Endothelial cell of umbilical vein (primary cell): ENCODE data around the gene CCDC73. TPM values are rescaled to one million over a fixed set of nuclear protein-coding genes. Genes with fewer than 3 reads are reported as not detected.

Experiments
- BruUV-seq: library from RNA; stranded (reverse); fragments of 400-500 nt; replicated peaks from 2 replicates; lab custom pipeline; 2021; lab: Mats Ljungman, UMichigan
- CTCF ChIA-PET: fragments of 300-600, 350-600 bp; sonication (Branson Sonifier 250); formaldehyde crosslinking; loops from one replicate; lab custom pipeline; 2021; ENCODE audit warnings: antibody characterized with exemption, inconsistent platforms; lab: Charles Lee
- POLR2A ChIA-PET: fragments of 300-600, 350-600 bp; sonication (Branson Sonifier 250); formaldehyde crosslinking; loops from one replicate; lab custom pipeline; 2021; ENCODE audit warnings: antibody characterized with exemption, inconsistent platforms; lab: Charles Lee
- DNase-seq: peaks from one replicate; pipeline ENCODE4 v3.0.0-alpha.2; 2011; ENCODE audit warnings: low read depth, low spot score
- FAIRE-seq: peaks from 2 replicates; lab custom pipeline; 2011; peaks lifted over from hg19 to GRCh38; lab: Jason Lieb, UNC
- H2AFZ ChIP-seq: 2 replicates; pipeline ENCODE4 v1.6.0; 2012; ENCODE audit warnings: low read depth, low read length, control low read depth, inconsistent platforms
- H3K27ac ChIP-seq: 2 replicates; pipeline ENCODE4 v1.5.1; 2011; ENCODE audit warnings: low read depth, mild to moderate bottlenecking, control low read depth, low read length, moderate library complexity; ENCODE audit not compliant: insufficient read depth
- H3K27me3 ChIP-seq, 2 experiments: 2 replicates each; pipeline versions ENCODE4 v1.6.0 to v1.6.1; 2011; ENCODE audit warnings: low read length in 2 of 2, mixed read lengths in 1 of 2; ENCODE audit not compliant: control insufficient read depth in 2 of 2, insufficient read depth in 2 of 2
- H3K36me3 ChIP-seq, 2 experiments: 2 replicates in 1 of 2; 3 replicates in 1 of 2; pipeline ENCODE4 v1.5.1; 2011; ENCODE audit warnings: low read length in 2 of 2, mild to moderate bottlenecking in 1 of 2, moderate library complexity in 1 of 2; ENCODE audit not compliant: control insufficient read depth in 2 of 2, insufficient read depth in 2 of 2; ENCODE audit errors: extremely low read depth in 1 of 2
- H3K4me1 ChIP-seq: 3 replicates; pipeline ENCODE4 v1.5.1; 2011; ENCODE audit warnings: mild to moderate bottlenecking, low read length; ENCODE audit not compliant: control insufficient read depth, insufficient read depth; ENCODE audit errors: extremely low read depth
- H3K4me2 ChIP-seq: 2 replicates; pipeline ENCODE4 v1.6.1; 2011; ENCODE audit warnings: low read length, control low read depth, mixed read lengths; ENCODE audit not compliant: insufficient read depth
- H3K4me3 ChIP-seq, 3 experiments: fragments of 200-600 bp in 1 of 3; sonication (generic), shearing (Covaris generic) in 1 of 3; replicated peaks in 1 of 3; 2 replicates each; pipeline ENCODE4 v1.5.1; 2011 to 2016; ENCODE audit warnings: control low read depth in 3 of 3, low read length in 3 of 3, mild to moderate bottlenecking in 2 of 3, inconsistent platforms in 1 of 3, low read depth in 1 of 3, moderate library complexity in 1 of 3; ENCODE audit not compliant: insufficient read depth in 1 of 3
- H3K79me2 ChIP-seq: 2 replicates; pipeline ENCODE4 v1.6.0; 2012; ENCODE audit warnings: low read length, inconsistent platforms; ENCODE audit not compliant: control insufficient read depth, insufficient read depth
- H3K9ac ChIP-seq: replicated peaks from 2 replicates; pipeline ENCODE3; 2011; ENCODE audit warnings: low read length, control low read depth; ENCODE audit not compliant: insufficient read depth; ENCODE audit errors: extremely low read depth
- H3K9me1 ChIP-seq: replicated peaks from 3 replicates; pipeline ENCODE4 v1.6.0; 2011; ENCODE audit warnings: mild to moderate bottlenecking, low read length; ENCODE audit not compliant: control insufficient read depth, insufficient read depth; ENCODE audit errors: extremely low read depth
- H3K9me3 ChIP-seq: replicated peaks from 2 replicates; pipeline ENCODE4 v1.5.1; 2012; ENCODE audit warnings: low read length, inconsistent platforms; ENCODE audit not compliant: control insufficient read depth, insufficient read depth
- H4K20me1 ChIP-seq: replicated peaks from 2 replicates; pipeline ENCODE3; 2011; ENCODE audit warnings: mild to moderate bottlenecking, low read length; ENCODE audit not compliant: control insufficient read depth, insufficient read depth; ENCODE audit errors: extremely low read depth
- CTCF ChIP-seq, 2 donors: IDR thresholded peaks; 1 replicate in 1 of 2; 2 replicates in 1 of 2; pipeline ENCODE4 v1.5.1; 2011; ENCODE audit warnings: low read length in 2 of 2, mild to moderate bottlenecking in 2 of 2, moderate library complexity in 2 of 2, control low read depth in 1 of 2, inconsistent platforms in 1 of 2, low read depth in 1 of 2; ENCODE audit not compliant: insufficient read depth in 1 of 2; ENCODE audit errors: extremely low read depth in 1 of 2
- EZH2 ChIP-seq: IDR thresholded peaks from 2 replicates; pipeline ENCODE4 v1.6.1; 2012; ENCODE audit warnings: borderline replicate concordance, low read depth, mild to moderate bottlenecking, moderate library complexity, low read length, inconsistent platforms; ENCODE audit not compliant: severe bottlenecking
- FOS ChIP-seq: IDR thresholded peaks from 2 replicates; pipeline ENCODE4 v1.6.1; 2011; ENCODE audit warnings: mild to moderate bottlenecking, low read length, moderate library complexity, borderline replicate concordance; ENCODE audit not compliant: insufficient read depth
- GATA2 ChIP-seq: IDR thresholded peaks from 2 replicates; pipeline ENCODE4 v1.7.0; 2011; ENCODE audit warnings: low read depth, mild to moderate bottlenecking, moderate library complexity, mixed read lengths, low read length; ENCODE audit not compliant: insufficient read length, insufficient read depth
- JUN ChIP-seq: IDR thresholded peaks from 2 replicates; pipeline ENCODE4 v1.6.1; 2011; ENCODE audit warnings: borderline replicate concordance, low read depth; ENCODE audit not compliant: insufficient read length, insufficient read depth
- MAX ChIP-seq: IDR thresholded peaks from 2 replicates; pipeline ENCODE4 v1.6.1; 2011; ENCODE audit not compliant: insufficient read depth, insufficient read length
- MYC ChIP-seq: IDR thresholded peaks from one replicate; pipeline ENCODE4 v1.6.1; 2011; ENCODE audit warnings: mild to moderate bottlenecking, low read depth, low read length
- POLR2A ChIP-seq: IDR thresholded peaks from 2 replicates; pipeline ENCODE4 v1.6.1; 2012; ENCODE audit warnings: low read depth, mild to moderate bottlenecking, control low read depth, low read length
- POLR2AphosphoS5 ChIP-seq: IDR thresholded peaks from 2 replicates; pipeline ENCODE4 v1.6.1; 2012; ENCODE audit warnings: low read depth, mild to moderate bottlenecking, control low read depth, low read length, moderate library complexity; ENCODE audit not compliant: insufficient read depth
- dilution Hi-C: fragments of 300-500 bp; cut with MboI; formaldehyde crosslinking; loops from one replicate; pipeline ENCODE4 v1.15.0; 2019; ENCODE audit warnings: low sequenced_read_pairs; ENCODE audit not compliant: extremely low pct_ligation_motif_present
- intact Hi-C: fragments of 100-400 bp; cut with micrococcal nuclease; formaldehyde crosslinking; loops from one replicate; pipeline ENCODE4 v1.10.0; 2022
- polyA plus RNA-seq, 4 experiments: library from polyadenylated mRNA; depleted of rRNA in 3 of 4; stranded (reverse) in 3 of 4; unstranded in 1 of 4; fragments of >200 nt; gene quantifications; 2 replicates each; pipeline versions ENCODE4 v1.2.1 to v1.2.3, GENCODE V29; 2011 to 2012; ENCODE audit warnings: missing spikeins in 1 of 4
- total RNA-seq: library from RNA; stranded (reverse); gene quantifications from 2 replicates; pipeline ENCODE4 v1.2.3, GENCODE V29; 2021

Gene CCDC73
- total and polyA plus RNA-seq, 2 donors (not counting 3 experiments of a cell fraction or from before 2014, with no cell fraction given): not detected

- no peaks in the 10 kb centered on the region for H3K9me3 ChIP-seq
- H3K9me1 ChIP-seq: no peaks in the 10 kb centered on the region
- ChIA-PET POLR2A (no interaction called here), CTCF (no interaction called here)
- TF ChIP-seq JUN (no peak), GATA2 (no peak), POLR2A (no peak), MAX (no peak)
- peaks cover 17% of the 10 kb centered on the region for H3K4me1 ChIP-seq
- dilution Hi-C loops: no loop called here
- H2AFZ ChIP-seq: no peak overlapping the region
- peaks cover 0 to under 1% of the 10 kb centered on the region in 2 experiments for H3K27me3 ChIP-seq
- no peak overlapping the region for H3K4me2 ChIP-seq
- FAIRE-seq (no peak), DNase-seq (no peak)
- no peak overlapping the region for H3K4me3 ChIP-seq
- no peaks in the 10 kb centered on the region for H3K36me3 ChIP-seq
- H3K9ac ChIP-seq: no peak overlapping the region
- intact Hi-C loops: loop anchor here (5.0 kb wide), 2 partner anchors 211 to 311 kb away; partner anchors contain the start of genes CCDC73 and QSER1
- BruUV-seq: no TSS peak
- H4K20me1 ChIP-seq: peaks cover 6% of the 10 kb centered on the region
- no peak overlapping the region for H3K27ac ChIP-seq
- peaks cover 29% of the 10 kb centered on the region for H3K79me2 ChIP-seq
These were observed 212.9 kb downstream of the CCDC73 start for GRCh38 chr11:32581556-32581955.

GRCh38 chr11:32580967-32581366 is 213.5 kb downstream of the CCDC73 start:
- DNase-seq (no peak), FAIRE-seq (no peak)
- Histone ChIP-seq H3K4me1 (peaks cover 15% of the 10 kb centered on the region), H3K79me2 (peaks cover 23% of the 10 kb centered on the region), H3K27ac (no peak overlapping the region), H3K9me1 (no peaks in the 10 kb centered on the region), H3K4me3 (no peak overlapping the region), H3K9ac (no peak overlapping the region), H3K27me3 (peaks cover 3 to 4% of the 10 kb centered on the region in 2 experiments), H3K36me3 (no peaks in the 10 kb centered on the region), H3K4me2 (no peak overlapping the region), H3K9me3 (no peaks in the 10 kb centered on the region), H2AFZ (no peak overlapping the region), H4K20me1 (peaks cover 6% of the 10 kb centered on the region)
- TF ChIP-seq POLR2A: no peak
- TF ChIP-seq POLR2AphosphoS5: no peak
- TF ChIP-seq FOS: no peak
- TF ChIP-seq CTCF (IDR thresholded peaks at IDR 0.05; ENCODE audit: extremely low read depth in 1 of 2, insufficient read depth in 1 of 2, low read depth in 1 of 2, low read length in 2 of 2): no peak
- no peak for TF ChIP-seq MYC
- TF ChIP-seq JUN: no peak
- TF ChIP-seq MAX: no peak
- no peak for TF ChIP-seq EZH2
- no peak for TF ChIP-seq GATA2
- no TSS peak for BruUV-seq
- intact Hi-C loops: loop anchor here (5.0 kb wide), 2 partner anchors 211 to 311 kb away; partner anchors contain the start of genes CCDC73 and QSER1
- POLR2A ChIA-PET: no interaction called here
- CTCF ChIA-PET: no interaction called here
- dilution Hi-C loops: no loop called here
